ENCODE measurements around the gene CACNG5. TPM values are rescaled to one million over a fixed set of nuclear protein-coding genes. Genes with fewer than 3 reads are reported as not detected.
A peak's percentile ranks its signal among the peaks of the same experiment; 100 is the strongest.

Gene CACNG5
- total and polyA plus RNA-seq, 2 experiments from 2014 or later: 1.8 to 3.3 TPM

GRCh38 chr17:66841328-66841727 is 6.4 kb downstream of the CACNG5 start:
- DNase-seq (ENCODE audit: low spot score): peak; percentile 33
- no peaks in the 10 kb centered on the region for H3F3A ChIP-seq (replicated peaks; ENCODE audit: low read depth)
- H3K4me3 ChIP-seq: no peak overlapping the region
- H3K4me1 ChIP-seq (ENCODE audit: insufficient read depth): no peaks in the 10 kb centered on the region
- H3K9me2 ChIP-seq (ENCODE audit: insufficient read depth): no peaks in the 10 kb centered on the region
- Mint-ChIP-seq H3K4me3 (no peak overlapping the region), H3K27me3 (ENCODE audit: insufficient read depth, low read depth, poor library complexity) (peaks cover 4% of the 10 kb centered on the region), H3K36me3 (ENCODE audit: low read depth) (peaks cover 6% of the 10 kb centered on the region; the same call in 2 of the 3 replicates), H3K27ac (no peak overlapping the region), H3K9me3 (peaks cover 8% of the 10 kb centered on the region), H3K4me1 (peaks cover 2% of the 10 kb centered on the region; the same call in 2 of the 3 replicates)
- H4K20me1 ChIP-seq (replicated peaks; ENCODE audit: insufficient read depth): no peaks in the 10 kb centered on the region
- no peak overlapping the region; the same call in 1 of the 2 replicates for H2AFZ ChIP-seq
- no peaks in the 10 kb centered on the region for H3K36me3 ChIP-seq (ENCODE audit: insufficient read depth)
- H3K27ac ChIP-seq (ENCODE audit: low read depth): no peak overlapping the region
- H3K79me2 ChIP-seq (replicated peaks; ENCODE audit: insufficient read depth): no peaks in the 10 kb centered on the region
- no peak for TF ChIP-seq EZH2 (IDR thresholded peaks at IDR 0.05; ENCODE audit: low read depth, unreplicated experiment)
- no peak for TF ChIP-seq ZNF331 (CRISPR knock-in tag; IDR thresholded peaks at IDR 0.05; ENCODE audit: low read depth)
- TF ChIP-seq, protein P1, sequence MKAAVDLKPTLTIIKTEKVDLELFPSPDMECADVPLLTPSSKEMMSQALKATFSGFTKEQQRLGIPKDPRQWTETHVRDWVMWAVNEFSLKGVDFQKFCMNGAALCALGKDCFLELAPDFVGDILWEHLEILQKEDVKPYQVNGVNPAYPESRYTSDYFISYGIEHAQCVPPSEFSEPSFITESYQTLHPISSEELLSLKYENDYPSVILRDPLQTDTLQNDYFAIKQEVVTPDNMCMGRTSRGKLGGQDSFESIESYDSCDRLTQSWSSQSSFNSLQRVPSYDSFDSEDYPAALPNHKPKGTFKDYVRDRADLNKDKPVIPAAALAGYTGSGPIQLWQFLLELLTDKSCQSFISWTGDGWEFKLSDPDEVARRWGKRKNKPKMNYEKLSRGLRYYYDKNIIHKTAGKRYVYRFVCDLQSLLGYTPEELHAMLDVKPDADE (IDR thresholded peaks at IDR 0.05): no peak
- TF ChIP-seq CTCF (conservative IDR thresholded peaks at IDR 0.05; ENCODE audit: low read depth in 2 of 2): peak in 1 of 2 experiments; percentile 59; a peak in 3 of 4 replicates
- no peaks in the 10 kb centered on the region for H3K27me3 ChIP-seq (ENCODE audit: insufficient read depth)
- no peak overlapping the region for H3K4me2 ChIP-seq
- ATAC-seq: peak; percentile 74

DNA sequence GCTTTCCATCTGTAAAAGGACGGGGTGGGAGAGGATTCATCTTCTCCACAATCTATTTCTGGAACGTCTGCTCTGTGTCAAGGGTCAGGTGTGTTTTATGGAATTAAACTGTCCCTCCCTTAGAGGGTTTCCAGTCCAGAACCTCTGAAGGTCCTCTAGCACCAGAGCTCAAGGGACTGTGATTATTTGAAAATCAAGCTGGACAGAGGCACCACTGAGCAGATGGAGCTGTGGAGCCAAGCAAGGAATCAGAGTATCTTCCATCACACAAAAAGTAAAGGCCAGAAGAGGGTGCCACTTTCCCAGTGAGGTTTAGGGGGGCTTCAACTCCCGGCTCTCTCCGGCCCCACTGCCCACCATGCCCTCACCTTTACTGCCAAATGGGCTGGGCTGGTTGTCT is 6.8 kb downstream of the CACNG5 start:
- Mint-ChIP-seq H3K4me3 (no peak overlapping the region), H3K9me3 (peaks cover 12% of the 10 kb centered on the region), H3K36me3 (ENCODE audit: low read depth) (peaks cover 10% of the 10 kb centered on the region), H3K27ac (no peak overlapping the region), H3K4me1 (peaks cover 2% of the 10 kb centered on the region; the same call in 2 of the 3 replicates), H3K27me3 (ENCODE audit: insufficient read depth, low read depth, poor library complexity) (peaks cover 4% of the 10 kb centered on the region)
- Histone ChIP-seq H3K27me3 (ENCODE audit: insufficient read depth) (no peaks in the 10 kb centered on the region), H2AFZ (no peak overlapping the region; the same call in 1 of the 2 replicates), H3K4me3 (no peak overlapping the region), H3K36me3 (ENCODE audit: insufficient read depth) (no peaks in the 10 kb centered on the region), H3K9me2 (ENCODE audit: insufficient read depth) (no peaks in the 10 kb centered on the region), H3K27ac (ENCODE audit: low read depth) (no peak overlapping the region), H3F3A (replicated peaks; ENCODE audit: low read depth) (no peaks in the 10 kb centered on the region), H4K20me1 (replicated peaks; ENCODE audit: insufficient read depth) (no peaks in the 10 kb centered on the region), H3K4me1 (ENCODE audit: insufficient read depth) (no peaks in the 10 kb centered on the region), H3K79me2 (replicated peaks; ENCODE audit: insufficient read depth) (no peaks in the 10 kb centered on the region), H3K4me2 (no peak overlapping the region)
- no peak for ATAC-seq
- DNase-seq (ENCODE audit: low spot score): no peak
- TF ChIP-seq NANOG (IDR thresholded peaks at IDR 0.05; ENCODE audit: borderline replicate concordance) (no peak), CREB1 (CRISPR knock-in tag; IDR thresholded peaks at IDR 0.05; ENCODE audit: low read depth) (no peak), STAT1 (IDR thresholded peaks at IDR 0.05; ENCODE audit: unreplicated experiment) (no peak), EZH2 (IDR thresholded peaks at IDR 0.05; ENCODE audit: low read depth, unreplicated experiment) (no peak)
- TF ChIP-seq, protein P2, sequence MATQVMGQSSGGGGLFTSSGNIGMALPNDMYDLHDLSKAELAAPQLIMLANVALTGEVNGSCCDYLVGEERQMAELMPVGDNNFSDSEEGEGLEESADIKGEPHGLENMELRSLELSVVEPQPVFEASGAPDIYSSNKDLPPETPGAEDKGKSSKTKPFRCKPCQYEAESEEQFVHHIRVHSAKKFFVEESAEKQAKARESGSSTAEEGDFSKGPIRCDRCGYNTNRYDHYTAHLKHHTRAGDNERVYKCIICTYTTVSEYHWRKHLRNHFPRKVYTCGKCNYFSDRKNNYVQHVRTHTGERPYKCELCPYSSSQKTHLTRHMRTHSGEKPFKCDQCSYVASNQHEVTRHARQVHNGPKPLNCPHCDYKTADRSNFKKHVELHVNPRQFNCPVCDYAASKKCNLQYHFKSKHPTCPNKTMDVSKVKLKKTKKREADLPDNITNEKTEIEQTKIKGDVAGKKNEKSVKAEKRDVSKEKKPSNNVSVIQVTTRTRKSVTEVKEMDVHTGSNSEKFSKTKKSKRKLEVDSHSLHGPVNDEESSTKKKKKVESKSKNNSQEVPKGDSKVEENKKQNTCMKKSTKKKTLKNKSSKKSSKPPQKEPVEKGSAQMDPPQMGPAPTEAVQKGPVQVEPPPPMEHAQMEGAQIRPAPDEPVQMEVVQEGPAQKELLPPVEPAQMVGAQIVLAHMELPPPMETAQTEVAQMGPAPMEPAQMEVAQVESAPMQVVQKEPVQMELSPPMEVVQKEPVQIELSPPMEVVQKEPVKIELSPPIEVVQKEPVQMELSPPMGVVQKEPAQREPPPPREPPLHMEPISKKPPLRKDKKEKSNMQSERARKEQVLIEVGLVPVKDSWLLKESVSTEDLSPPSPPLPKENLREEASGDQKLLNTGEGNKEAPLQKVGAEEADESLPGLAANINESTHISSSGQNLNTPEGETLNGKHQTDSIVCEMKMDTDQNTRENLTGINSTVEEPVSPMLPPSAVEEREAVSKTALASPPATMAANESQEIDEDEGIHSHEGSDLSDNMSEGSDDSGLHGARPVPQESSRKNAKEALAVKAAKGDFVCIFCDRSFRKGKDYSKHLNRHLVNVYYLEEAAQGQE (IDR thresholded peaks at IDR 0.05; ENCODE audit: unreplicated experiment): no peak
- TF ChIP-seq, protein P1 (IDR thresholded peaks at IDR 0.05): no peak

Data from GM23338 (cell line).